ENCODE data around the gene EDARADD. TPM values are rescaled to one million over a fixed set of nuclear protein-coding genes. Genes with fewer than 3 reads are reported as not detected.

EDARADD gene
- total and polyA plus RNA-seq, 2 of the 13 experiments (the other 11 are each of a cell fraction or from before 2014, with no cell fraction given) = 0.03 TPM; not detected in 1

DNA sequence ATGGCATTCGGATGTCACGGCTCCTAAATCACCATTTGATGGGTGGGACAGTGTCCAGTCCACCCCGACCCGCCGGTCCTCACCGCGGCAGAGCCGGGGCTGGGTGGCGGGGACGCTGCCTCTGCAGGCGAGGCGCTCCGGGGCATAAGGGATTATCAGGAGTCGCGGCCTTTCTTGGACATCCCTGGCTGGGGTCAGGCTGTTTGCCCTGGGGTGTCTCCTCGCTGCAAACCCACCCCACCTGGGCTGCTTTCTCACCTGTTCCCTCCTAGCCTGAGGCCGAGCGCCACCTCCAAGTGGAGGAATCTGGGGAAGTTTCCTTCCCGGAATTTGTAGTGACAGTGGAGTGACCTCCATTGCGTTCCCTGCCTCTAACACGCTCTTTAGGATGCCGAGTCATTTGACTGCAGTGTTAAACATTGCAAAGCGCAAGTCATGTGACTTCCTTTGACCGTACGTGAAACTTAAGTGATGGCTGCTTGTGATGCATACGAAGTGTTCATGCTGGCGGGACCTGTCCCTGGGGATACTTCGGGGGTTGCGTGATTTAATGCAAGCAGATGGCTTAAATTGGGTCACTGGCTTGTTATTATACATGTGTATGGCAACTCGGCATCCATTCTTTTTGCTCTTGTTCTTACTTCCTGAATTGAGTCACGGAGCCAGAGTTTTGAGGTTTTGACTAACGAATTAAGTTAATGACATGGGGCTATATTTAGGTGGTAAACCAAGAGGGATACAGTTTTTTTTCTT is 130.2 kb downstream of the EDARADD start (continued):
- TF ChIP-seq, protein P1, sequence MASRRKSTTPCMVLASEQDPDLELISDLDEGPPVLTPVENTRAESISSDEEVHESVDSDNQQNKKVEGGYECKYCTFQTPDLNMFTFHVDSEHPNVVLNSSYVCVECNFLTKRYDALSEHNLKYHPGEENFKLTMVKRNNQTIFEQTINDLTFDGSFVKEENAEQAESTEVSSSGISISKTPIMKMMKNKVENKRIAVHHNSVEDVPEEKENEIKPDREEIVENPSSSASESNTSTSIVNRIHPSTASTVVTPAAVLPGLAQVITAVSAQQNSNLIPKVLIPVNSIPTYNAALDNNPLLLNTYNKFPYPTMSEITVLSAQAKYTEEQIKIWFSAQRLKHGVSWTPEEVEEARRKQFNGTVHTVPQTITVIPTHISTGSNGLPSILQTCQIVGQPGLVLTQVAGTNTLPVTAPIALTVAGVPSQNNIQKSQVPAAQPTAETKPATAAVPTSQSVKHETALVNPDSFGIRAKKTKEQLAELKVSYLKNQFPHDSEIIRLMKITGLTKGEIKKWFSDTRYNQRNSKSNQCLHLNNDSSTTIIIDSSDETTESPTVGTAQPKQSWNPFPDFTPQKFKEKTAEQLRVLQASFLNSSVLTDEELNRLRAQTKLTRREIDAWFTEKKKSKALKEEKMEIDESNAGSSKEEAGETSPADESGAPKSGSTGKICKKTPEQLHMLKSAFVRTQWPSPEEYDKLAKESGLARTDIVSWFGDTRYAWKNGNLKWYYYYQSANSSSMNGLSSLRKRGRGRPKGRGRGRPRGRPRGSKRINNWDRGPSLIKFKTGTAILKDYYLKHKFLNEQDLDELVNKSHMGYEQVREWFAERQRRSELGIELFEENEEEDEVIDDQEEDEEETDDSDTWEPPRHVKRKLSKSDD (CRISPR knock-in tag; IDR thresholded peaks at IDR 0.05; ENCODE audit: low read depth) = peak; percentile 82; the same call in 1 of the 2 replicates
- no peak for TF ChIP-seq FOXP1 (IDR thresholded peaks at IDR 0.05)
- TF ChIP-seq FOXP1 (CRISPR knock-in tag; IDR thresholded peaks at IDR 0.05) = no peak
- no peak; the same call in 1 of the 2 replicates for TF ChIP-seq ZNF850 (CRISPR knock-in tag; conservative IDR thresholded peaks at IDR 0.05)
- TF ChIP-seq, protein P2, sequence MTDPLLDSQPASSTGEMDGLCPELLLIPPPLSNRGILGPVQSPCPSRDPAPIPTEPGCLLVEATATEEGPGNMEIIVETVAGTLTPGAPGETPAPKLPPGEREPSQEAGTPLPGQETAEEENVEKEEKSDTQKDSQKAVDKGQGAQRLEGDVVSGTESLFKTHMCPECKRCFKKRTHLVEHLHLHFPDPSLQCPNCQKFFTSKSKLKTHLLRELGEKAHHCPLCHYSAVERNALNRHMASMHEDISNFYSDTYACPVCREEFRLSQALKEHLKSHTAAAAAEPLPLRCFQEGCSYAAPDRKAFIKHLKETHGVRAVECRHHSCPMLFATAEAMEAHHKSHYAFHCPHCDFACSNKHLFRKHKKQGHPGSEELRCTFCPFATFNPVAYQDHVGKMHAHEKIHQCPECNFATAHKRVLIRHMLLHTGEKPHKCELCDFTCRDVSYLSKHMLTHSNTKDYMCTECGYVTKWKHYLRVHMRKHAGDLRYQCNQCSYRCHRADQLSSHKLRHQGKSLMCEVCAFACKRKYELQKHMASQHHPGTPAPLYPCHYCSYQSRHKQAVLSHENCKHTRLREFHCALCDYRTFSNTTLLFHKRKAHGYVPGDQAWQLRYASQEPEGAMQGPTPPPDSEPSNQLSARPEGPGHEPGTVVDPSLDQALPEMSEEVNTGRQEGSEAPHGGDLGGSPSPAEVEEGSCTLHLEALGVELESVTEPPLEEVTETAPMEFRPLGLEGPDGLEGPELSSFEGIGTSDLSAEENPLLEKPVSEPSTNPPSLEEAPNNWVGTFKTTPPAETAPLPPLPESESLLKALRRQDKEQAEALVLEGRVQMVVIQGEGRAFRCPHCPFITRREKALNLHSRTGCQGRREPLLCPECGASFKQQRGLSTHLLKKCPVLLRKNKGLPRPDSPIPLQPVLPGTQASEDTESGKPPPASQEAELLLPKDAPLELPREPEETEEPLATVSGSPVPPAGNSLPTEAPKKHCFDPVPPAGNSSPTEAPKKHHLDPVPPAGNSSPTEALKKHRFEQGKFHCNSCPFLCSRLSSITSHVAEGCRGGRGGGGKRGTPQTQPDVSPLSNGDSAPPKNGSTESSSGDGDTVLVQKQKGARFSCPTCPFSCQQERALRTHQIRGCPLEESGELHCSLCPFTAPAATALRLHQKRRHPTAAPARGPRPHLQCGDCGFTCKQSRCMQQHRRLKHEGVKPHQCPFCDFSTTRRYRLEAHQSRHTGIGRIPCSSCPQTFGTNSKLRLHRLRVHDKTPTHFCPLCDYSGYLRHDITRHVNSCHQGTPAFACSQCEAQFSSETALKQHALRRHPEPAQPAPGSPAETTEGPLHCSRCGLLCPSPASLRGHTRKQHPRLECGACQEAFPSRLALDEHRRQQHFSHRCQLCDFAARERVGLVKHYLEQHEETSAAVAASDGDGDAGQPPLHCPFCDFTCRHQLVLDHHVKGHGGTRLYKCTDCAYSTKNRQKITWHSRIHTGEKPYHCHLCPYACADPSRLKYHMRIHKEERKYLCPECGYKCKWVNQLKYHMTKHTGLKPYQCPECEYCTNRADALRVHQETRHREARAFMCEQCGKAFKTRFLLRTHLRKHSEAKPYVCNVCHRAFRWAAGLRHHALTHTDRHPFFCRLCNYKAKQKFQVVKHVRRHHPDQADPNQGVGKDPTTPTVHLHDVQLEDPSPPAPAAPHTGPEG (CRISPR knock-in tag; IDR thresholded peaks at IDR 0.05) = 0 out of 2 replicates have a peak, but pooled peaks have one; percentile 56
- TF ChIP-seq, protein P3, sequence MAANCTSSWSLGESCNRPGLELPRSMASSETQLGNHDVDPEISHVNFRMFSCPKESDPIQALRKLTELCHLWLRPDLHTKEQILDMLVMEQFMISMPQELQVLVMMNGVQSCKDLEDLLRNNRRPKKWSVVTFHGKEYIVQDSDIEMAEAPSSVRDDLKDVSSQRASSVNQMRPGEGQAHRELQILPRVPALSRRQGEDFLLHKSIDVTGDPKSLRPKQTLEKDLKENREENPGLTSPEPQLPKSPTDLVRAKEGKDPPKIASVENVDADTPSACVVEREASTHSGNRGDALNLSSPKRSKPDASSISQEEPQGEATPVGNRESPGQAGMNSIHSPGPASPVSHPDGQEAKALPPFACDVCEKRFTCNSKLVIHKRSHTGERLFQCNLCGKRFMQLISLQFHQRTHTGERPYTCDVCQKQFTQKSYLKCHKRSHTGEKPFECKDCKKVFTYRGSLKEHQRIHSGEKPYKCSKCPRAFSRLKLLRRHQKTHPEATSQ (CRISPR knock-in tag; IDR thresholded peaks at IDR 0.05; ENCODE audit: borderline replicate concordance) = 0 out of 2 replicates have a peak, but pooled peaks have one; percentile 54
- peak; percentile 84 for TF ChIP-seq GATAD1 (CRISPR knock-in tag; IDR thresholded peaks at IDR 0.05)
- TF ChIP-seq ZNF432 (CRISPR knock-in tag; IDR thresholded peaks at IDR 0.05; ENCODE audit: borderline replicate concordance) = no peak
- no peak for TF ChIP-seq TEF (CRISPR knock-in tag; IDR thresholded peaks at IDR 0.05)
- TF ChIP-seq ISX (CRISPR knock-in tag; conservative IDR thresholded peaks at IDR 0.05) = no peak
- no peak for TF ChIP-seq NR2C2 (CRISPR knock-in tag; IDR thresholded peaks at IDR 0.05; ENCODE audit: borderline replicate concordance)
- TF ChIP-seq AKNA (CRISPR knock-in tag; IDR thresholded peaks at IDR 0.05; ENCODE audit: borderline replicate concordance) = no peak

All from HepG2 (cell line).